ENCODE data around the gene SENP1.

GRCh38 chr12:48009471-48009870 lies 96.4 kb downstream of the SENP1 start:
- TF ChIP-seq CTCF (IDR thresholded peaks at IDR 0.05) (no peak), POLR2A (IDR thresholded peaks at IDR 0.05) (no peak)
